CD14-positive monocyte (primary cell): Measurements from ENCODE around the gene EPHA8. TPM values are rescaled to one million over a fixed set of nuclear protein-coding genes. Genes with fewer than 3 reads are reported as not detected.
A peak's percentile ranks its signal among the peaks of the same experiment; 100 is the strongest.

ENCODE experiments used
- DNase-seq, 3 donors: peaks; one replicate each; pipeline ENCODE4 v3.0.0-alpha.2; 2011 to 2022
- H2AFZ ChIP-seq: 2 replicates; pipeline ENCODE4 v1.6.0; 2012; ENCODE audit warnings: mild to moderate bottlenecking, low read depth, low read length, inconsistent platforms; ENCODE audit not compliant: insufficient read depth, poor library complexity, severe bottlenecking
- H3K27ac ChIP-seq, 2 donors: 1 replicate in 1 of 2; 2 replicates in 1 of 2; pipeline ENCODE4 v1.5.1; 2012 to 2013; ENCODE audit warnings: low read length in 2 of 2, control low read depth in 1 of 2, inconsistent platforms in 1 of 2, low read depth in 1 of 2, mild to moderate bottlenecking in 1 of 2
- H3K27me3 ChIP-seq, 2 donors: one replicate each; pipeline versions ENCODE4 v1.6.0 to v1.6.1; 2011 to 2013; ENCODE audit warnings: low read length in 2 of 2; ENCODE audit not compliant: control insufficient read depth in 2 of 2, insufficient read depth in 2 of 2
- H3K36me3 ChIP-seq, 2 donors: replicated peaks in 1 of 2; 1 replicate in 1 of 2; 2 replicates in 1 of 2; pipeline versions ENCODE4 v1.5.1 to v1.6.1; 2012 to 2013; ENCODE audit warnings: low read length in 2 of 2, control low read depth in 1 of 2, inconsistent platforms in 1 of 2, mild to moderate bottlenecking in 1 of 2; ENCODE audit not compliant: insufficient read depth in 2 of 2, control insufficient read depth in 1 of 2
- H3K4me1 ChIP-seq, 2 donors: 1 replicate in 1 of 2; 2 replicates in 1 of 2; pipeline versions ENCODE4 v1.5.1 to v1.6.1; 2012 to 2013; ENCODE audit warnings: low read length in 2 of 2, control low read depth in 1 of 2, inconsistent platforms in 1 of 2, mild to moderate bottlenecking in 1 of 2, moderate library complexity in 1 of 2; ENCODE audit not compliant: insufficient read depth in 2 of 2, control insufficient read depth in 1 of 2
- H3K4me2 ChIP-seq: replicated peaks from 2 replicates; pipeline ENCODE3; 2012; ENCODE audit warnings: low read length, moderate library complexity, mild to moderate bottlenecking; ENCODE audit not compliant: poor library complexity, severe bottlenecking; ENCODE audit errors: extremely low read depth
- H3K4me3 ChIP-seq, 3 experiments: fragments of 200-600 bp in 1 of 3; sonication (generic) in 1 of 3; replicated peaks in 1 of 3; 1 replicate in 2 of 3; 2 replicates in 1 of 3; pipeline ENCODE4 v1.5.1; 2011 to 2013; ENCODE audit warnings: low read length in 3 of 3, mild to moderate bottlenecking in 3 of 3, control low read depth in 2 of 3, low read depth in 2 of 3, inconsistent platforms in 1 of 3, moderate library complexity in 1 of 3
- H3K79me2 ChIP-seq: 2 replicates; pipeline ENCODE4 v1.6.0; 2012; ENCODE audit warnings: mild to moderate bottlenecking, control low read depth, inconsistent platforms, low read length, moderate library complexity; ENCODE audit not compliant: insufficient read depth
- H3K9ac ChIP-seq: 2 replicates; pipeline ENCODE4 v1.6.0; 2017; ENCODE audit warnings: low read length, mild to moderate bottlenecking; ENCODE audit not compliant: insufficient read depth, poor library complexity, severe bottlenecking
- H3K9me3 ChIP-seq, 2 donors: replicated peaks in 1 of 2; 1 replicate in 1 of 2; 2 replicates in 1 of 2; pipeline versions ENCODE4 v1.5.1 to v1.6.1; 2012 to 2013; ENCODE audit warnings: low read length in 2 of 2, control low read depth in 1 of 2; ENCODE audit not compliant: control insufficient read depth in 1 of 2, insufficient read depth in 1 of 2
- H4K20me1 ChIP-seq: 2 replicates; pipeline ENCODE4 v1.6.0; 2012; ENCODE audit warnings: mild to moderate bottlenecking, low read length, control low read depth, moderate library complexity; ENCODE audit not compliant: insufficient read depth
- H3K27ac Mint-ChIP-seq, 7 donors: one replicate each; pipeline ENCODE4 v1.8.0; 2020; ENCODE audit warnings: mild to moderate bottlenecking in 7 of 7, mixed read lengths in 7 of 7, moderate library complexity in 6 of 7, inconsistent platforms in 2 of 7
- H3K27me3 Mint-ChIP-seq, 3 donors: one replicate each; pipeline ENCODE4 v1.8.0; 2021 to 2022; ENCODE audit warnings: low read depth in 3 of 3, mild to moderate bottlenecking in 3 of 3, mixed read lengths in 3 of 3, moderate library complexity in 3 of 3, inconsistent platforms in 1 of 3
- H3K36me3 Mint-ChIP-seq, 2 donors: one replicate each; pipeline ENCODE4 v1.8.0; 2020; ENCODE audit warnings: mixed read lengths in 2 of 2, inconsistent platforms in 1 of 2, mild to moderate bottlenecking in 1 of 2
- H3K4me1 Mint-ChIP-seq: one replicate; pipeline ENCODE4 v1.8.0; 2020; ENCODE audit warnings: mild to moderate bottlenecking, mixed read lengths
- H3K4me3 Mint-ChIP-seq, 2 donors: one replicate each; pipeline ENCODE4 v1.8.0; 2020; ENCODE audit warnings: mild to moderate bottlenecking in 2 of 2, mixed read lengths in 2 of 2, moderate library complexity in 1 of 2
- H3K9me3 Mint-ChIP-seq, 7 donors: one replicate each; pipeline ENCODE4 v1.8.0; 2020 to 2022; ENCODE audit warnings: mixed read lengths in 7 of 7, mild to moderate bottlenecking in 6 of 7, moderate library complexity in 6 of 7, inconsistent platforms in 2 of 7
- CTCF ChIP-seq: fragments of 200-600 bp; IDR thresholded peaks from one replicate; pipeline ENCODE4 v1.8.0; 2022; ENCODE audit warnings: antibody characterized with exemption, mild to moderate bottlenecking
- WGBS: methylation state at CpG from one replicate; pipeline ENCODE4 v1.1.5; 2013; ENCODE audit warnings: missing lambda C conversion rate; ENCODE audit not compliant: insufficient coverage; 5-methylcytosine and 5-hydroxymethylcytosine counted together
- intact Hi-C, 2 donors: fragments of 100-400 bp; cut with micrococcal nuclease; formaldehyde crosslinking; loops; one replicate each; pipeline versions ENCODE4 v1.15.0 to v1.15.1; 2023
- polyA minus RNA-seq: library from RNA; depleted of rRNA, polyadenylated mRNA; stranded (reverse); fragments of >200 nt; gene quantifications from 2 replicates; pipeline ENCODE4 v1.2.3, GENCODE V29; 2012
- polyA plus RNA-seq, 3 donors: library from polyadenylated mRNA; depleted of rRNA in 1 of 3; unstranded in 2 of 3; stranded (reverse) in 1 of 3; fragments of 300-500 nt in 2 of 3; fragments of >200 nt in 1 of 3; fragmentation: Illumina TruSeq in 2 of 3; gene quantifications; 1 replicate in 2 of 3; 2 replicates in 1 of 3; pipeline ENCODE4 v1.2.3, GENCODE V29; 2012 to 2021
- total RNA-seq, 12 experiments: library from RNA in 1 of 12; stranded (reverse) in 1 of 12; fragments of 120-200 nt in 1 of 12; gene quantifications; one replicate each; pipeline ENCODE4 v1.2.4 and lab custom pipeline; 2013 to 2026; ENCODE audit warnings: mixed read lengths in 6 of 12, inconsistent platforms in 1 of 12

The EPHA8 gene
- total RNA-seq (2013): not detected
- polyA plus RNA-seq (under 1 TPM in 1 of 3 donors, not detected in 2; 0.04 TPM), polyA minus RNA-seq (not detected in 2 replicates), total RNA-seq (lab: John Stamatoyannopoulos, UW) (0 to 0.46 (median 0.20) reads per million in 11 experiments)

- no peaks in the 10 kb centered on the region for H4K20me1 ChIP-seq
- intact Hi-C loops: no loop called here
- Mint-ChIP-seq H3K27me3 (peaks cover 44 to 70% (median 55%) of the 10 kb centered on the region in 3 donors), H3K4me1 (no peaks in the 10 kb centered on the region), H3K27ac (no peak within 1 kb of the TSS), H3K4me3 (peak within 1 kb of the TSS in 1 of 2 donors; percentile 76), H3K36me3 (peaks cover 0 to 2% of the 10 kb centered on the region in 2 donors), H3K9me3 (peaks cover 0 to 15% (median 2%) of the 10 kb centered on the region in 7 donors)
- no peaks in the 10 kb centered on the region for H3K9me3 ChIP-seq
- H3K9ac ChIP-seq: no peak within 1 kb of the TSS
- H3K36me3 ChIP-seq: no peaks in the 10 kb centered on the region
- no peak for DNase-seq
- H3K4me2 ChIP-seq: no peak within 1 kb of the TSS
- H3K79me2 ChIP-seq: no peaks in the 10 kb centered on the region
- H3K4me3 ChIP-seq: no peak within 1 kb of the TSS
- no peaks in the 10 kb centered on the region for H3K4me1 ChIP-seq
- TF ChIP-seq CTCF: no peak
- H3K27ac ChIP-seq: no peak within 1 kb of the TSS
- H2AFZ ChIP-seq: no peak within 1 kb of the TSS
- 8% methylated on average over 80 of the region's 81 CpGs for WGBS
- peaks cover 14 to 40% of the 10 kb centered on the region in 2 donors for H3K27me3 ChIP-seq
Observed at GRCh38 chr1:22562584-22563583, at the start of gene EPHA8. Gene EPHA8 (plus strand): TSS chr1:22563489. CDS start chr1:22563636, 147 bp downstream.

DNA sequence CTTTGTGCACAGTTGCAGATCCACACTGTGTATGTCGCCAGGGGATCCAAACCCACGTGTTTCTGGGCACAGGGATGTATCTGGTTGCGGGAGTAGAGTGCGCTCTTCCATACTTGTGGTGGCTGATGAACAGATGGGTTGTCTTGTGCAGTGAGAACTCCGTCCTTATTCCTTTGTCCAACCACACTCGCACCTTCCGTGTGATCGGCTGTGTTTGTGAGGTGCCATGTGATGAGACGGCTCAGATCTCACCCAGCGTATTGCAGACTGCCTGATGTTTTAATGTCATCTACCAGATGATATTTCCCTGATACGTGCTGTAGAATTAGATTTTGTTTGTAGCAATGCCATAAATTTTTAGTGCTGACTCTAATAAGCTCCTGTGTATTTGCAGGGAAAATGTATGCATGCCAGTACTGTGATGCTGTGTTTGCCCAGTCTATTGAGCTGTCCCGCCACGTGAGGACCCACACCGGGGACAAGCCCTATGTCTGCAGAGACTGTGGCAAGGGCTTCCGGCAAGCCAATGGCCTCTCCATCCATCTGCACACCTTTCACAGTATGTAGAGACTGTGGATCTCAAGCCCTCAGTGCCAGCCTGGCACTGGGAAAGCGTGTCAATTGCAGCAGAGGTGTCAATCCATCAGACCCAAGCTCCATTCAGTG, 46.2 kb upstream of the EPHA8 start:
- Histone ChIP-seq H3K27me3 (no peaks in the 10 kb centered on the region), H3K27ac (no peak overlapping the region), H4K20me1 (no peaks in the 10 kb centered on the region), H3K79me2 (no peaks in the 10 kb centered on the region), H3K9me3 (no peaks in the 10 kb centered on the region), H3K9ac (no peak overlapping the region), H3K4me1 (no peaks in the 10 kb centered on the region), H3K4me3 (no peak overlapping the region), H3K4me2 (no peak overlapping the region), H3K36me3 (peaks cover 98 to 99% of the 10 kb centered on the region in 2 donors), H2AFZ (no peak overlapping the region)
- H3K36me3 Mint-ChIP-seq: peaks cover 92 to 96% of the 10 kb centered on the region in 2 donors
- DNase-seq: no peak
- intact Hi-C loops: no loop called here
- H3K9me3 Mint-ChIP-seq: no peaks in the 10 kb centered on the region
- no peaks in the 10 kb centered on the region for H3K27me3 Mint-ChIP-seq
- H3K4me3 Mint-ChIP-seq: no peak overlapping the region
- H3K4me1 Mint-ChIP-seq: no peaks in the 10 kb centered on the region
- 99% methylated on average over 14 of the region's 16 CpGs for WGBS
- H3K27ac Mint-ChIP-seq: peak overlapping the region in 1 of 7 donors; percentile 8
- TF ChIP-seq CTCF: no peak
